ENCODE measurements around the gene TRABD2B. TPM values are rescaled to one million over a fixed set of nuclear protein-coding genes. Genes with fewer than 3 reads are reported as not detected.

The TRABD2B gene
- total and polyA plus RNA-seq, 2 of the 4 experiments (the other 2 are of a cell fraction) = not detected

GRCh38 chr1:47781171-47781959, 215.8 kb downstream of the TRABD2B start:
- Histone ChIP-seq H3K4me1 (ENCODE audit: control insufficient read depth, insufficient read depth, low read length) (no peaks in the 10 kb centered on the region), H3K56ac (ENCODE audit: extremely low read depth, insufficient read depth, low read length) (no peak overlapping the region), H3K9ac (ENCODE audit: low read depth, low read length) (no peak overlapping the region), H3K4me3 (ENCODE audit: insufficient read depth, low read depth, low read length) (no peak overlapping the region), H3K4ac (ENCODE audit: low read depth, low read length) (no peak overlapping the region), H4K8ac (ENCODE audit: low read depth in 2 of 2, low read length in 2 of 2) (no peak overlapping the region), H3K9me1 (ENCODE audit: insufficient read depth, low read length) (no peaks in the 10 kb centered on the region), H2BK20ac (ENCODE audit: low read depth, low read length) (no peak overlapping the region), H2AK9ac (replicated peaks; ENCODE audit: low read depth, low read length, poor library complexity) (no peak overlapping the region), H2BK120ac (ENCODE audit: low read depth, low read length) (no peak overlapping the region), H2AFZ (replicated peaks; ENCODE audit: low read length, poor library complexity) (no peak overlapping the region), H4K91ac (ENCODE audit: insufficient read depth, low read depth, low read length) (no peak overlapping the region), H2AK5ac (ENCODE audit: low read depth, low read length) (no peak overlapping the region), H3K14ac (replicated peaks; ENCODE audit: low read depth, low read length) (no peak overlapping the region), H3K4me2 (ENCODE audit: low read depth, low read length) (no peak overlapping the region), H4K5ac (ENCODE audit: low read depth, low read length) (no peak overlapping the region), H2BK15ac (ENCODE audit: low read depth, low read length) (no peak overlapping the region), H3K27me3 (ENCODE audit: control insufficient read depth, insufficient read depth, low read length) (no peaks in the 10 kb centered on the region; the same call in 1 of the 2 replicates), H3K18ac (ENCODE audit: low read depth, low read length) (no peak overlapping the region), H3K79me1 (ENCODE audit: low read depth in 1 of 2, low read length in 2 of 2) (no peaks in the 10 kb centered on the region), H3K27ac (ENCODE audit: insufficient read depth, low read length) (no peak overlapping the region), H3K9me3 (ENCODE audit: control insufficient read depth, insufficient read depth, low read length) (no peaks in the 10 kb centered on the region), H4K20me1 (ENCODE audit: insufficient read depth, low read length) (no peaks in the 10 kb centered on the region), H2BK5ac (ENCODE audit: low read depth, low read length, poor library complexity, severe bottlenecking) (no peak overlapping the region), H3K36me3 (ENCODE audit: control insufficient read depth, insufficient read depth, low read length) (no peaks in the 10 kb centered on the region), H3K23ac (ENCODE audit: low read depth, low read length) (no peak overlapping the region)
- no peak for ATAC-seq (ENCODE audit: low read depth)
- dilution Hi-C loops (cut with HindIII; ENCODE audit: low sequenced_read_pairs, unreplicated experiment) = no loop called here
- ChIA-PET POLR2A (ENCODE audit: unreplicated experiment) (no interaction called here), CTCF (no interaction called here)
- TF ChIP-seq MAZ (IDR thresholded peaks at IDR 0.05; ENCODE audit: borderline replicate concordance, low read depth, low read length) (no peak), RCOR1 (IDR thresholded peaks at IDR 0.05; ENCODE audit: insufficient replicate concordance, low read length) (no peak), CHD1 (IDR thresholded peaks at IDR 0.05; ENCODE audit: low read depth, low read length) (no peak), POLR2A (IDR thresholded peaks at IDR 0.05; ENCODE audit: low read depth, low read length) (no peak), MAFK (IDR thresholded peaks at IDR 0.05; ENCODE audit: low read depth, low read length) (no peak), RAD21 (IDR thresholded peaks at IDR 0.05; ENCODE audit: low read length) (no peak), CTCF (conservative IDR thresholded peaks at IDR 0.05; ENCODE audit: low read depth, low read length) (no peak), BHLHE40 (IDR thresholded peaks at IDR 0.05; ENCODE audit: low read depth, low read length) (no peak), NFE2L2 (IDR thresholded peaks at IDR 0.05; ENCODE audit: low read depth, low read length) (no peak), CEBPB (IDR thresholded peaks at IDR 0.05; ENCODE audit: low read depth, low read length) (no peak), MXI1 (IDR thresholded peaks at IDR 0.05; ENCODE audit: borderline replicate concordance, low read depth, low read length) (no peak)
- no TSS peak for BruUV-seq (replicated peaks)
- 62% methylated on average over 13 of the region's 22 CpGs; no CpG with 5 or more reads in 1 of the 2 experiments for WGBS, 2 experiments (ENCODE audit: extremely low coverage in 2 of 2, insufficient read length in 1 of 2)
- no peak for DNase-seq
- intact Hi-C loops (cut with micrococcal nuclease) = no loop called here
- in situ Hi-C loops (cut with MboI; ENCODE audit: low sequenced_read_pairs) = no loop called here
